ENCODE data around the gene RAPGEF4. TPM values are rescaled to one million over a fixed set of nuclear protein-coding genes. Genes with fewer than 3 reads are reported as not detected.

The RAPGEF4 gene
- total and polyA plus RNA-seq, 9 of the 15 experiments (the other 6 are each of a cell fraction or from before 2014, with no cell fraction given) = 0.04 to 0.33 (median 0.13) TPM; not detected in 6

GRCh38 chr2:173090973-173091660 lies 355.5 kb downstream of the RAPGEF4 start (continued):
- TF ChIP-seq ZNF518B (CRISPR knock-in tag; IDR thresholded peaks at IDR 0.05) (no peak), CBFA2T2 (conservative IDR thresholded peaks at IDR 0.05) (no peak), ZNF282 (CRISPR knock-in tag; IDR thresholded peaks at IDR 0.05) (no peak), MXI1 (IDR thresholded peaks at IDR 0.05; ENCODE audit: low read depth, low read length) (no peak), ETS2 (tag; IDR thresholded peaks at IDR 0.05; ENCODE audit: borderline replicate concordance, poor library complexity, severe bottlenecking) (no peak), TAF7 (tag; IDR thresholded peaks at IDR 0.05) (0 out of 2 replicates have a peak, but pooled peaks have one; percentile 47), ZBTB43 (CRISPR knock-in tag; IDR thresholded peaks at IDR 0.05) (no peak), HDAC2 (IDR thresholded peaks at IDR 0.05) (no peak; the same call in 1 of the 2 replicates), DACH1 (IDR thresholded peaks at IDR 0.05; ENCODE audit: partially characterized antibody) (no peak), MEF2A (IDR thresholded peaks at IDR 0.05; ENCODE audit: control insufficient read depth, low read depth, low read length) (peak; percentile 4; the same call in 1 of the 2 replicates), RBM39 (optimal IDR thresholded peaks at IDR 0.05; ENCODE audit: low read depth, low read length) (no peak), YBX1 (IDR thresholded peaks at IDR 0.05) (no peak), ETV6 (IDR thresholded peaks at IDR 0.05; ENCODE audit: borderline replicate concordance in 1 of 2, low read depth in 2 of 2, low read length in 1 of 2) (no peak), ETV6 (CRISPR knock-in tag; IDR thresholded peaks at IDR 0.05; ENCODE audit: borderline replicate concordance) (no peak), HMG20A (CRISPR knock-in tag; conservative IDR thresholded peaks at IDR 0.05) (no peak), LCOR (CRISPR knock-in tag; IDR thresholded peaks at IDR 0.05) (no peak), NFE2L1 (tag; IDR thresholded peaks at IDR 0.05; ENCODE audit: borderline replicate concordance, low read depth) (peak; percentile 87), ZNF354B (CRISPR knock-in tag; IDR thresholded peaks at IDR 0.05) (no peak)
- TF ChIP-seq, protein P1, sequence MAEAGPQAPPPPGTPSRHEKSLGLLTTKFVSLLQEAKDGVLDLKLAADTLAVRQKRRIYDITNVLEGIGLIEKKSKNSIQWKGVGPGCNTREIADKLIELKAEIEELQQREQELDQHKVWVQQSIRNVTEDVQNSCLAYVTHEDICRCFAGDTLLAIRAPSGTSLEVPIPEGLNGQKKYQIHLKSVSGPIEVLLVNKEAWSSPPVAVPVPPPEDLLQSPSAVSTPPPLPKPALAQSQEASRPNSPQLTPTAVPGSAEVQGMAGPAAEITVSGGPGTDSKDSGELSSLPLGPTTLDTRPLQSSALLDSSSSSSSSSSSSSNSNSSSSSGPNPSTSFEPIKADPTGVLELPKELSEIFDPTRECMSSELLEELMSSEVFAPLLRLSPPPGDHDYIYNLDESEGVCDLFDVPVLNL (CRISPR knock-in tag; IDR thresholded peaks at IDR 0.05; ENCODE audit: low read depth) = no peak
- TF ChIP-seq, protein P2, sequence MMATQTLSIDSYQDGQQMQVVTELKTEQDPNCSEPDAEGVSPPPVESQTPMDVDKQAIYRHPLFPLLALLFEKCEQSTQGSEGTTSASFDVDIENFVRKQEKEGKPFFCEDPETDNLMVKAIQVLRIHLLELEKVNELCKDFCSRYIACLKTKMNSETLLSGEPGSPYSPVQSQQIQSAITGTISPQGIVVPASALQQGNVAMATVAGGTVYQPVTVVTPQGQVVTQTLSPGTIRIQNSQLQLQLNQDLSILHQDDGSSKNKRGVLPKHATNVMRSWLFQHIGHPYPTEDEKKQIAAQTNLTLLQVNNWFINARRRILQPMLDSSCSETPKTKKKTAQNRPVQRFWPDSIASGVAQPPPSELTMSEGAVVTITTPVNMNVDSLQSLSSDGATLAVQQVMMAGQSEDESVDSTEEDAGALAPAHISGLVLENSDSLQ (IDR thresholded peaks at IDR 0.05) = no peak

All from K562 (cell line).